ENCODE results near the gene ADGRL3. TPM values are rescaled to one million over a fixed set of nuclear protein-coding genes. Genes with fewer than 3 reads are reported as not detected.

Gene ADGRL3
- total RNA-seq, 2 experiments from 2014 or later, result not detected

DNA sequence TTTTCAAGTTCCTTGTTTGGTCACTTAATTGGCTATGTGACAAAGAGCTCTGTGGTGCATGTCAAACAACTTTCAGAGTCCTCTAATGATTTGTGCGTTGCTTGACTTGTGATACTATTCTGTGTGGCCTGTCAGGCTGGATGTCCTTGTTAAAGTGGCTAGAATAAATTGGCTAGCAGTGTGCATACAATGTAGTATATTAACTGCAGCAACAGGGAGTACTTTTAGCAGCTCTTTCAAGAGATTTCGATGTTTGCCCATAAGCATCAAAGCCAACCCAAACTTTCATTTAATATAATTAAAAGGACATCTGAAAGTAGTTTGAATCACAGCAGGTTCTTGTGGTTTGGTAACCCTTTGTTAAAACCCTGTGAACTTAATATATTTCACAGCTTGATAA is 718.9 kb downstream of the ADGRL3 start:
- TF ChIP-seq, protein P1, sequence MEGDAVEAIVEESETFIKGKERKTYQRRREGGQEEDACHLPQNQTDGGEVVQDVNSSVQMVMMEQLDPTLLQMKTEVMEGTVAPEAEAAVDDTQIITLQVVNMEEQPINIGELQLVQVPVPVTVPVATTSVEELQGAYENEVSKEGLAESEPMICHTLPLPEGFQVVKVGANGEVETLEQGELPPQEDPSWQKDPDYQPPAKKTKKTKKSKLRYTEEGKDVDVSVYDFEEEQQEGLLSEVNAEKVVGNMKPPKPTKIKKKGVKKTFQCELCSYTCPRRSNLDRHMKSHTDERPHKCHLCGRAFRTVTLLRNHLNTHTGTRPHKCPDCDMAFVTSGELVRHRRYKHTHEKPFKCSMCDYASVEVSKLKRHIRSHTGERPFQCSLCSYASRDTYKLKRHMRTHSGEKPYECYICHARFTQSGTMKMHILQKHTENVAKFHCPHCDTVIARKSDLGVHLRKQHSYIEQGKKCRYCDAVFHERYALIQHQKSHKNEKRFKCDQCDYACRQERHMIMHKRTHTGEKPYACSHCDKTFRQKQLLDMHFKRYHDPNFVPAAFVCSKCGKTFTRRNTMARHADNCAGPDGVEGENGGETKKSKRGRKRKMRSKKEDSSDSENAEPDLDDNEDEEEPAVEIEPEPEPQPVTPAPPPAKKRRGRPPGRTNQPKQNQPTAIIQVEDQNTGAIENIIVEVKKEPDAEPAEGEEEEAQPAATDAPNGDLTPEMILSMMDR (conservative IDR thresholded peaks at IDR 0.05; ENCODE audit: low read length), result no peak
- TF ChIP-seq EZH2phosphoT487 (IDR thresholded peaks at IDR 0.05; ENCODE audit: borderline replicate concordance, low read depth, low read length), result no peak
- no TSS peak for BruUV-seq (replicated peaks)

DNA sequence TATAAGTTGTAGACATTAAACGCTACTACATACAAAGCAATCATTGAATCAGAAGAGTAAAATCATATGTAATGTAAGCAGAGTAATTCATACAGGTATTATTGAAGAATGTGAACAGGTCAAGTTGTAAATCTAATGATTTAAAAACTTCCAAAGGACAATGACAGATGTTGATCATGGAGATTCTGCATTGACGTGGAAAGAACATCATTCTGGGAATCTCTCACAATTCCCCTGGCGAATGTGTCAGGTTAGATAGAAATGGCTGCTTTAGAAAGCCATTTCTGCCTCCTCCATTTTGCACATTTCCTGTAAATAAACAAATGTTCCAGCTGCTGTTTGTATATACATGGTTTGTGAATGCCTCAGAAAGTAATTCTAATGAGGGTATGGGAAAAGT is 719.4 kb downstream of the ADGRL3 start:
- H3K4me1 ChIP-seq (ENCODE audit: insufficient read depth, low read length, poor library complexity, severe bottlenecking), result no peaks in the 10 kb centered on the region
- no peak overlapping the region for H3K4me2 ChIP-seq (ENCODE audit: low read length)
- H4K20me1 ChIP-seq (ENCODE audit: insufficient read depth, low read length), result no peaks in the 10 kb centered on the region
- POLR2A ChIA-PET, result no interaction called here
- H2AFZ ChIP-seq (ENCODE audit: low read length), result no peak overlapping the region
- CTCF ChIA-PET (ENCODE audit: unreplicated experiment), result no interaction called here
- intact Hi-C loops (cut with micrococcal nuclease; ENCODE audit: unreplicated experiment), result no loop called here
- BruUV-seq (replicated peaks), result no TSS peak
- H3K36me3 ChIP-seq (ENCODE audit: insufficient read depth, low read length), result no peaks in the 10 kb centered on the region
- H3K9me3 ChIP-seq (ENCODE audit: low read length), result no peaks in the 10 kb centered on the region
- no peak for TF ChIP-seq EZH2phosphoT487 (IDR thresholded peaks at IDR 0.05; ENCODE audit: borderline replicate concordance, low read depth, low read length)
- TF ChIP-seq, protein P1 (conservative IDR thresholded peaks at IDR 0.05; ENCODE audit: low read length), result no peak
- H3K4me3 ChIP-seq (ENCODE audit: low read depth, low read length, poor library complexity, severe bottlenecking), result no peak overlapping the region
- H3K9me2 ChIP-seq (ENCODE audit: insufficient read depth, low read length), result no peaks in the 10 kb centered on the region
- no peak overlapping the region for H3K27ac ChIP-seq (ENCODE audit: low read depth, low read length, poor library complexity, severe bottlenecking)
- no peak for DNase-seq (ENCODE audit: low spot score)
- H3K79me2 ChIP-seq (ENCODE audit: insufficient read depth, low read depth, low read length), result no peaks in the 10 kb centered on the region

More for the DNA sequence above, 718.9 kb downstream of the ADGRL3 start:
- Histone ChIP-seq H4K20me1 (ENCODE audit: insufficient read depth, low read length) (no peaks in the 10 kb centered on the region), H3K27ac (ENCODE audit: low read depth, low read length, poor library complexity, severe bottlenecking) (no peak overlapping the region), H3K36me3 (ENCODE audit: insufficient read depth, low read length) (no peaks in the 10 kb centered on the region), H2AFZ (ENCODE audit: low read length) (no peak overlapping the region), H3K79me2 (ENCODE audit: insufficient read depth, low read depth, low read length) (no peaks in the 10 kb centered on the region), H3K9me3 (ENCODE audit: low read length) (no peaks in the 10 kb centered on the region), H3K4me2 (ENCODE audit: low read length) (no peak overlapping the region), H3K4me1 (ENCODE audit: insufficient read depth, low read length, poor library complexity, severe bottlenecking) (no peaks in the 10 kb centered on the region), H3K9me2 (ENCODE audit: insufficient read depth, low read length) (no peaks in the 10 kb centered on the region), H3K4me3 (ENCODE audit: low read depth, low read length, poor library complexity, severe bottlenecking) (no peak overlapping the region)
- POLR2A ChIA-PET, result interaction anchor here (0.5 kb wide), 1 partner anchor 80 kb away, joined by 5 read pairs; no protein-coding TSS in a partner anchor
- intact Hi-C loops (cut with micrococcal nuclease; ENCODE audit: unreplicated experiment), result no loop called here
- DNase-seq (ENCODE audit: low spot score), result no peak
- CTCF ChIA-PET (ENCODE audit: unreplicated experiment), result no interaction called here

DNA sequence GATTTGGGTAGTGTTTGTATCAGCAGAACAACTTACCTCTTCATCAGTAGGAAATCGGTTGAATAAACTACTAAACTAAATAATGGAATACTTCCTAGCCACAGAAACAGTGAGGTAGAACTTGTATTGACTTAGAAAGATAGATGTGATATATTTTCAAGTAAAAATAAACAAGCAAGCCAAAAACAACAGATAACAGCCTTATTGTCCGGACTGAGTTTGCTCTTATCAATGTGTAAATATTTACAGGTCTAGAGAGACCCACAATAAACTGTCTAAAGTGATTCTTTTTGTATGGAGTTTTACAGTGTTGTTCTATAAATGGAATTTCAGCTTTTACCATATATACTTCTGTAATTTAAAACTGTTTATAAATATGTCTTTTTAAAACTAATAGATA is 721.8 kb downstream of the ADGRL3 start:
- Histone ChIP-seq H3K4me3 (ENCODE audit: low read depth, low read length, poor library complexity, severe bottlenecking) (no peak overlapping the region), H3K27ac (ENCODE audit: low read depth, low read length, poor library complexity, severe bottlenecking) (no peak overlapping the region), H2AFZ (ENCODE audit: low read length) (no peak overlapping the region), H3K79me2 (ENCODE audit: insufficient read depth, low read depth, low read length) (no peaks in the 10 kb centered on the region), H3K4me1 (ENCODE audit: insufficient read depth, low read length, poor library complexity, severe bottlenecking) (no peaks in the 10 kb centered on the region), H3K4me2 (ENCODE audit: low read length) (no peak overlapping the region), H3K9me2 (ENCODE audit: insufficient read depth, low read length) (no peaks in the 10 kb centered on the region), H4K20me1 (ENCODE audit: insufficient read depth, low read length) (no peaks in the 10 kb centered on the region), H3K36me3 (ENCODE audit: insufficient read depth, low read length) (no peaks in the 10 kb centered on the region), H3K9me3 (ENCODE audit: low read length) (no peaks in the 10 kb centered on the region)
- POLR2A ChIA-PET, result interaction anchor here (0.6 kb wide), 1 partner anchor 112 kb away, joined by 3 read pairs; no protein-coding TSS in a partner anchor
- CTCF ChIA-PET (ENCODE audit: unreplicated experiment), result no interaction called here
- DNase-seq (ENCODE audit: low spot score), result no peak
- intact Hi-C loops (cut with micrococcal nuclease; ENCODE audit: unreplicated experiment), result no loop called here
- BruUV-seq (replicated peaks), result no TSS peak
- TF ChIP-seq, protein P1 (conservative IDR thresholded peaks at IDR 0.05; ENCODE audit: low read length), result no peak
- TF ChIP-seq EZH2phosphoT487 (IDR thresholded peaks at IDR 0.05; ENCODE audit: borderline replicate concordance, low read depth, low read length), result no peak

Data from OCI-LY7 (cell line).